Adrenal gland (tissue), 5 donors: Measurements from ENCODE around the gene SVOP.

Experiments
- POLR2A ChIP-seq, 2 donors: fragments of 450-650 bp; IDR thresholded peaks; one replicate each; pipeline ENCODE4 v1.6.1; 2017; ENCODE audit warnings: antibody characterized with exemption in 2 of 2, mild to moderate bottlenecking in 2 of 2, moderate library complexity in 1 of 2
- TF ChIP-seq, protein P1 (sequence below), 6 experiments: fragments of 450-650 bp in 4 of 6; fragments of 200-600 bp in 2 of 6; sonication (generic) in 1 of 6; IDR thresholded peaks; 1 replicate in 5 of 6; 2 replicates in 1 of 6; pipeline versions ENCODE4 v1.5.1 to v1.8.0; 2016 to 2021; ENCODE audit warnings: antibody characterized with exemption in 6 of 6, mild to moderate bottlenecking in 2 of 6, moderate library complexity in 1 of 6
- donor health status: DM: no; HTN: no; CAD: no.

GRCh38 chr12:108922918-108923317 is 98.0 kb downstream of the SVOP start:
- no peak for TF ChIP-seq POLR2A (IDR thresholded peaks at IDR 0.05)
- TF ChIP-seq, protein P1, sequence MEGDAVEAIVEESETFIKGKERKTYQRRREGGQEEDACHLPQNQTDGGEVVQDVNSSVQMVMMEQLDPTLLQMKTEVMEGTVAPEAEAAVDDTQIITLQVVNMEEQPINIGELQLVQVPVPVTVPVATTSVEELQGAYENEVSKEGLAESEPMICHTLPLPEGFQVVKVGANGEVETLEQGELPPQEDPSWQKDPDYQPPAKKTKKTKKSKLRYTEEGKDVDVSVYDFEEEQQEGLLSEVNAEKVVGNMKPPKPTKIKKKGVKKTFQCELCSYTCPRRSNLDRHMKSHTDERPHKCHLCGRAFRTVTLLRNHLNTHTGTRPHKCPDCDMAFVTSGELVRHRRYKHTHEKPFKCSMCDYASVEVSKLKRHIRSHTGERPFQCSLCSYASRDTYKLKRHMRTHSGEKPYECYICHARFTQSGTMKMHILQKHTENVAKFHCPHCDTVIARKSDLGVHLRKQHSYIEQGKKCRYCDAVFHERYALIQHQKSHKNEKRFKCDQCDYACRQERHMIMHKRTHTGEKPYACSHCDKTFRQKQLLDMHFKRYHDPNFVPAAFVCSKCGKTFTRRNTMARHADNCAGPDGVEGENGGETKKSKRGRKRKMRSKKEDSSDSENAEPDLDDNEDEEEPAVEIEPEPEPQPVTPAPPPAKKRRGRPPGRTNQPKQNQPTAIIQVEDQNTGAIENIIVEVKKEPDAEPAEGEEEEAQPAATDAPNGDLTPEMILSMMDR (IDR thresholded peaks at IDR 0.05): no peak
